ENCODE results near the gene MXRA7. TPM values are rescaled to one million over a fixed set of nuclear protein-coding genes. Genes with fewer than 3 reads are reported as not detected.

MXRA7 gene
- total RNA-seq, 1 donor from 2014 or later, result 5.8 TPM

GRCh38 chr17:76681222-76682137 lies 29.3 kb downstream of the MXRA7 start:
- intact Hi-C loops (cut with micrococcal nuclease), result loop anchor here (1.0 kb wide), 1 partner anchor 158 kb away; no protein-coding TSS in a partner anchor

GRCh38 chr17:76679239-76679638 lies 31.5 kb downstream of the MXRA7 start:
- intact Hi-C loops (cut with micrococcal nuclease), result no loop called here

GRCh38 chr17:76678330-76678729 lies 32.4 kb downstream of the MXRA7 start:
- intact Hi-C loops (cut with micrococcal nuclease), result no loop called here

- intact Hi-C loops (cut with micrococcal nuclease), result no loop called here
Observed at GRCh38 chr17:76677406-76677805, 33.4 kb downstream of the MXRA7 start.

- intact Hi-C loops (cut with micrococcal nuclease), result no loop called here
Observed at GRCh38 chr17:76676629-76677028, 34.1 kb downstream of the MXRA7 start.

GRCh38 chr17:76675648-76676047 lies 35.1 kb downstream of the MXRA7 start:
- intact Hi-C loops (cut with micrococcal nuclease), result no loop called here

- intact Hi-C loops (cut with micrococcal nuclease), result loop anchor here (5.0 kb wide), 1 partner anchor 117 kb away; no protein-coding TSS in a partner anchor
Observed at GRCh38 chr17:76674600-76674999, 36.2 kb downstream of the MXRA7 start.

GRCh38 chr17:76673729-76674128 lies 37.0 kb downstream of the MXRA7 start:
- intact Hi-C loops (cut with micrococcal nuclease), result loop anchor here (5.0 kb wide), 1 partner anchor 116 kb away; no protein-coding TSS in a partner anchor

GRCh38 chr17:76672892-76673291 lies 37.9 kb downstream of the MXRA7 start:
- intact Hi-C loops (cut with micrococcal nuclease), result loop anchor here (5.0 kb wide), 1 partner anchor 116 kb away; no protein-coding TSS in a partner anchor

- intact Hi-C loops (cut with micrococcal nuclease), result loop anchor here (5.0 kb wide), 1 partner anchor 115 kb away; no protein-coding TSS in a partner anchor
Observed at GRCh38 chr17:76672270-76672851, 38.4 kb downstream of the MXRA7 start.

- intact Hi-C loops (cut with micrococcal nuclease), result loop anchor here (1.0 to 5.0 kb wide), 3 partner anchors 115 to 219 kb away; partner anchors contain the start of gene UBE2O
Observed at GRCh38 chr17:76671912-76672262, 38.9 kb downstream of the MXRA7 start.

- intact Hi-C loops (cut with micrococcal nuclease), result loop anchor here (1.0 to 5.0 kb wide), 3 partner anchors 114 to 218 kb away; partner anchors contain the start of gene UBE2O
Observed at GRCh38 chr17:76671123-76671911, 39.4 kb downstream of the MXRA7 start.

- intact Hi-C loops (cut with micrococcal nuclease), result loop anchor here (1.0 to 5.0 kb wide), 3 partner anchors 113 to 217 kb away; partner anchors contain the start of gene UBE2O
Observed at GRCh38 chr17:76670718-76671122, 40.0 kb downstream of the MXRA7 start.

- intact Hi-C loops (cut with micrococcal nuclease), result loop anchor here (5.0 kb wide), 1 partner anchor 113 kb away; no protein-coding TSS in a partner anchor
Observed at GRCh38 chr17:76670020-76670717, 40.6 kb downstream of the MXRA7 start.

- intact Hi-C loops (cut with micrococcal nuclease), result no loop called here
Observed at GRCh38 chr17:76667786-76668453, 42.8 kb downstream of the MXRA7 start.

GRCh38 chr17:76667491-76667755 lies 43.3 kb downstream of the MXRA7 start:
- intact Hi-C loops (cut with micrococcal nuclease), result no loop called here

GRCh38 chr17:76660656-76661042 lies 50.1 kb downstream of the MXRA7 start:
- intact Hi-C loops (cut with micrococcal nuclease), result no loop called here

GRCh38 chr17:76659928-76660655 lies 50.7 kb downstream of the MXRA7 start:
- intact Hi-C loops (cut with micrococcal nuclease), result no loop called here

- intact Hi-C loops (cut with micrococcal nuclease), result no loop called here
Observed at GRCh38 chr17:76658242-76658662, 52.5 kb downstream of the MXRA7 start.
